Astrocyte (in vitro differentiated cells and primary cell): ENCODE measurements around the gene LYPD3.

Source experiments
- EZH2 ChIP-seq: IDR thresholded peaks from 2 replicates; pipeline ENCODE4 v1.6.1; 2012; ENCODE audit warnings: mild to moderate bottlenecking, low read length, inconsistent platforms; ENCODE audit not compliant: insufficient read depth
- TF ChIP-seq, protein P1 (sequence below): IDR thresholded peaks from 2 replicates; pipeline ENCODE4 v1.5.1; 2011; ENCODE audit warnings: low read depth, mild to moderate bottlenecking, inconsistent platforms, low read length, moderate library complexity; ENCODE audit not compliant: insufficient read depth

DNA sequence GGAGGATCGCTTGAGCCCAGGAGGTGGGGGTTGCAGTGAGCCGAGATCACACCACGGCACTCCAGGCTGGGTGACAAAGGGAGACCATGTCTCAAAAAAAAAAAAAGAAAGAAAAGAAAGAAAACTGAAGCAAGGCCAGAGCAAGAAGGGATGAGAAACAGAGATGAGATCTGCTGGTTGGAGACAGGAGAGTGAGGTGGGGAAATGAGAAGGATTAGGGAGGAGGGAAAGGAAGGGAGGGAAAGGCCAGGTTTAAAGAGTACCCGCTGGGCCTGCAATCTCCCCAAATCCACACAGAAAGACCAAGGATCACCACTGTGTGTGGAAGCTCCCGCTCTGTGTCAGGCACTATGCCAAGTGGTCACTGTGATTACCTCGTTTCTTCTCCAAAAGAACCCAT, 16.3 kb upstream of the LYPD3 start:
- TF ChIP-seq, protein P1, sequence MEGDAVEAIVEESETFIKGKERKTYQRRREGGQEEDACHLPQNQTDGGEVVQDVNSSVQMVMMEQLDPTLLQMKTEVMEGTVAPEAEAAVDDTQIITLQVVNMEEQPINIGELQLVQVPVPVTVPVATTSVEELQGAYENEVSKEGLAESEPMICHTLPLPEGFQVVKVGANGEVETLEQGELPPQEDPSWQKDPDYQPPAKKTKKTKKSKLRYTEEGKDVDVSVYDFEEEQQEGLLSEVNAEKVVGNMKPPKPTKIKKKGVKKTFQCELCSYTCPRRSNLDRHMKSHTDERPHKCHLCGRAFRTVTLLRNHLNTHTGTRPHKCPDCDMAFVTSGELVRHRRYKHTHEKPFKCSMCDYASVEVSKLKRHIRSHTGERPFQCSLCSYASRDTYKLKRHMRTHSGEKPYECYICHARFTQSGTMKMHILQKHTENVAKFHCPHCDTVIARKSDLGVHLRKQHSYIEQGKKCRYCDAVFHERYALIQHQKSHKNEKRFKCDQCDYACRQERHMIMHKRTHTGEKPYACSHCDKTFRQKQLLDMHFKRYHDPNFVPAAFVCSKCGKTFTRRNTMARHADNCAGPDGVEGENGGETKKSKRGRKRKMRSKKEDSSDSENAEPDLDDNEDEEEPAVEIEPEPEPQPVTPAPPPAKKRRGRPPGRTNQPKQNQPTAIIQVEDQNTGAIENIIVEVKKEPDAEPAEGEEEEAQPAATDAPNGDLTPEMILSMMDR: no peak
- TF ChIP-seq EZH2: no peak
